SW480 (cell line): ENCODE results near the gene USH2A.

Experiments
- DNase-seq: peaks from one replicate; pipeline ENCODE4 v3.0.0-alpha.2; 2016; ENCODE audit warnings: low spot score

USH2A gene

GRCh38 chr1:215704089-215704860 is 719.0 kb downstream of the USH2A start:
- no peak for DNase-seq

DNA sequence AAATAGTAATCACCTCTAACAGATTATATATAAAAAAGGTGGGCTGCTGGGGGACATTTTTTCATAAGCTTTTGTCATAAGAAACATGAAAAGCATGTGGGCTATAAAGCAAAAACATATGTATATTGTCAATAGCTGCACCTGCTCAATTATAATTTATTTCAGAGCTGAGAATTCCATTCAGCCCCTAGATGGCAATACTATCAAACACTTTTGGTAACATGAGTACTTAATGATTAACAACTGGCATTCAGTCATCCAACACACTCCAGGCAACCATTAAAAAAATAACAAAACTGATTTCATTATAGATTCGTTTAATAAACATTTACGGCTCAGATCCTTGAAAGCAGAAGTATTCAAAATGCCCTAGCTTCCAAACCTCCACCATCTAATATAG is 741.0 kb downstream of the USH2A start:
- DNase-seq = peak; percentile 47

GRCh38 chr1:215681041-215681440 is 742.2 kb downstream of the USH2A start:
- DNase-seq = no peak

GRCh38 chr1:215679231-215679630 is 744.0 kb downstream of the USH2A start:
- no peak for DNase-seq

DNA sequence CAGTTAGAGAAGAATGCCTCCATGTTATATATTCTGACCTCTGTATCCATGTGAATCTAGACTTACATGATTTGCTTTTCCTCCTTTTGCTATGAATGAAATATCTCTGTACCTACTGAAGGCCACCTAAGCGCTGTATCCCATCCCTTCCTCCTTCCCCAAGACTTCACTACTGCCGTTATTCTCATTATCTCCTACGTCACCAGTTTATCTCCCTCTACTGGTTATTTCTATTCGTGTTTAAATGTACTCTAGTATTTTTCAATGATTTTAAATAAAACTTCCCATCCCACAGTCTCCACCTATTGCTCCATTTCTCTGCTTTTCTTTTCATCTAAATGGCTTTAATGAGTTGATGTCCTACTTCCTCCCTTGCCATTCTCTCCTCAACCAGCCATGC is 746.1 kb downstream of the USH2A start:
- no peak for DNase-seq

DNA sequence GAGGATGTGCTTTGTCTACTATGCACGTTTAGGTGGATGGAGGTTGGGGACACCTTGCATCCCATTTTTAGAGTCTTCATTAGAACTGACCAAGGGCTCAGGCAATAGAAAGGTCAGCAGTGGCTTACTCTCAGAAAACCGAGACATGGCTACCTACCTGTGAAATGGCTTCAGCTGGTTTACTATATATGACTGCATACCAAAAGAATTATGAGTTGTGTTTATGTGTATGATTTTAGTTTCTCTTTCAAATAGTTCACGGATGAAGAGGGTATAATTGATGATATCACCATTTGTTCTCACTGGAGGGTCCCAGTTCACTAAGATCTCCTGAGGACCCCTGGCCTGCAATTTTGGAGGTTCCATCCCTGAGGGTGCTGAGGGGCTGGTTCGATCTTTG is 749.3 kb downstream of the USH2A start:
- DNase-seq = no peak

DNA sequence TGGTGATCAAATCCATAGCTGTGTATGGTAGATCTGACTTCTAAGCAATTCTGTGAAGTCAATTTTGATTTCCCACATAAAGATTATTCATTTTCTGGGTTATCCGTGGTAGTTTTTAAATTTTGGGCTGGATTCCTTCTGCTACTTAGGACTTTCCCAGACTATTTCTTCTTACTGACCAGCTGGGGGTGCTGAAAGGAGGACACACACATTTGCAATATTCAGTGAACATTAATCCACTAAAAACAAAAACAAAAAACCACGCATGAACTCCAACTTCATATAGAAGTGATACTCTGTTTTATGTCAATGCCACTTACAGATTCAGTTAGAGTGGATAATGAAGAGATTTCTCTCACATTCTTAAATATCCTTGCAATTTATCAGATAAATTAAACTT is 750.8 kb downstream of the USH2A start:
- DNase-seq = no peak

- no peak for DNase-seq
Observed at GRCh38 chr1:215669806-215670491, 753.3 kb downstream of the USH2A start.

DNA sequence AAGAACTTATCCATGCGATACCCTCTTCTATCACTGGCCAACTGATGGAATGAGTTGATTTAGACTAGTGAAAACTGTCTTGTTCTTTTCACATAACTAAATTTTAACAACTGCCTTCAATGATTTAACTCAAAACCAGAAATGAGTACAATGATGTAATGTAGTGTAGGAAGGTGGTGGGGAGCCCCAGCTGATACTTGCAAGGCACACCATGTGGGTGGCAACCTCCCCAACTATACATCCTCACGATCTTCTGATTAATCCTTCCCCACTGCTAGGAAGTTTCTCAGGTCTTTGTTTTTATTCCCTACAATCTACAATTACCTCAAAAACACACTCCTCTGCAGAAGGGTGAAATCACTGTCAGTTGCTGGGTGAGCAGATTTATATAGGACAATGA is 755.5 kb downstream of the USH2A start:
- no peak for DNase-seq

- no peak for DNase-seq
Observed at GRCh38 chr1:215665215-215665614, 758.0 kb downstream of the USH2A start.

DNA sequence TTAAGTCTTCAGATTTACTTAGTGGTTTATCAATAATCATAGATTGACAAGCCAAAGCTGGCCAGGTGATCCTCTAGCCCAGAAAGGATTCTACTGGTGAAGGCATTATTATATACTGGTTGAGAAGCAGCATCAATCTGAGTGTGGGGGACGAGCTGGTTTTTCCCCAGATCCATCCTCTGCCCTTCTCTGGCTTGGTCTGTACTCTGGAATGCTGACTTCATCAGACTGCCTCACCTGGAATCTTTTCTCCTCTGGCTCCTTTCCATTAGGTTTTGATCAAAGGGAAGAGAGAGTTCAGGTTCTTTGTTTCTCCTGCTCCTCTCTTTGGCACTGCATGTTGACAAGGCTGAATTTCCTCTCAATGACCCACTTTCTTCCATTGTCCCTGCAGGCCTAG is 762.2 kb downstream of the USH2A start:
- no peak for DNase-seq

DNA sequence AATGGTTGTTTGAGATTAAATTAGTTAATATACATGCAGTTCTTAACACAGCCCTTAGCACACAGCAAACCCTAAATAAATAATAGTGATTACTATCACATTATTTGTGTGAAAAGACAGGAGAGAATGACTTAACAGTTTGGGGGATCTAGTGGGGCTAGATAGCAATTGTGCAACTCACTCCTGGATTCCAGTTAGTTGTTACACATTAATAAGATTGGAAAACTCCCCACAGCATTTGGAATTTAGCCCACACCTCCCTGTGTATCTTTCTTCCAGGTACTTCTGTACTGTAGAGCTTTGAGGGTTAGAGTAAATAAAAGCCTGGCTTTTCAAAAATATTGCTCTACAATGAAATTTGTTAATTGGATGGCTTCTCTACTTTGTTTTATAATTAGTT is 763.0 kb downstream of the USH2A start:
- no peak for DNase-seq

DNA sequence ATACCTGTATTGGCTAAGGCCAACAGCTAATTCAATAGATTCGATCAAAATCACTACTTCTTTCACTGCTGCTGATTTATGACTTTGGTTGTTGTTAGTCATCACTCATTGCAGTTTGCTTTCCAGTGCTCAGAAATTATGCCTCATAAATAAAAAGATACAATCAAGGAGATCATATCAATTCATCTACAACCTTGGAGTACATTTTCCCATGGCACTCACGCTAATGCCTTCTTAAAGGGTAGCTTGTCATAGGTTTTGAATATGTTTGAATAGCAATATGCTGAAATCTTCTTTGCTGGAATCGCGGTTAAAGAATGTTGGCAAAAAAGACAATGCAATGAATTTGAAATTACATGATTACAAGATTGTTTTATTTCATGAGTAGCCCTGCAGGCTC is 766.2 kb downstream of the USH2A start:
- no peak for DNase-seq

DNA sequence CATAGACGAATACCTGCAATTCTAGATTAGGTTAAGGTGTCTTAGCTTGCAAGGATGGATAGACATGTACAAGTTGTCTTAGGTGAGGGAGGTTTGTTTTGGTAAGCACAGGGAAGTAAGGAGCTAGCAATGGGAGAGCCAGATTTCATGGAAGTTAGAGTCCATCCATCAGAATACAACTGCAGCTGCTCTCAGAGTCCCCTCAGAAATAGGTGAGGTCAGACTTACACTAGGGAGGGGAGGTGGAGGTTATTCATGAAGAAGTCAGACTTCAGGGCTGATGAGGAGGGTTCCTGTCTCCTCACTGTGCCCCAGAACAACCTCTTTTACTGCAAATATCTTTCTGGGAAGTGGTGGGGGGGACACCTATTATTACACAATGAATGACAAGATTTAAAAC is 770.9 kb downstream of the USH2A start:
- DNase-seq = no peak

GRCh38 chr1:215651867-215652266 is 771.4 kb downstream of the USH2A start:
- no peak for DNase-seq

DNA sequence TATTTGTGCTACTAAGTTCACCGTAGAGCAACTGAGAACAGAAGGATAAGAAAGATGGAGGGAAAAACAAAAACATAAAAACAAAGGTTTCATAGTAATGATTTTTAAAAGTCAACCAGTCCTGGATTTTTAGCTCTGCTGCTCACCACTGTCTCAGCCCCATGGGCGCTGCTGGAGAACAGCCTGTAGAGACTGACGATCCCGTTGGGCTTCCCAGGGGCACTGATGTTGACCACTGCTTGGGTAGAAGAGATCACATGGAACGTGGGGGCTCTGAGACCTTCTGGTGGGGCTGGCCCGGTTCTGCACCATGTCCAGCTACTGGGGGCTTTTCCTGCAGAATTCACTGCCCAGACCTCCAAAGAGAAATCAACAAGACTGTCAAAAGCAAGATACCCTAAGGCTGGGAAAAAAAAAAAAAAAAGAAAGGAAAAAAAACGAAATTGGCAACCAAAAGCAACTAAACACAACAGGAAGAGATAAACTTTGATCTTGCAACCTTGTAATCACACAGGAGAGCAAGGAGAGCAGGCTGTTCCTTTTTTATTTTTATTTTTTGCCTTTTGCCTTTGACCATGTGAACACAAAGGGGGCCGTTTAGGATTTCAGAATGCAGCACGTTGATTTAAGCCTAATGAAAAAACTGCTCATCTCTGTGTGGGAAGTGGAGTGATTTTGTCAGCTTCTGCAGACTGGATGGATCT is 772.6 kb downstream of the USH2A start:
- no peak for DNase-seq

- no peak for DNase-seq
Observed at GRCh38 chr1:215648957-215649356, 774.3 kb downstream of the USH2A start.

DNA sequence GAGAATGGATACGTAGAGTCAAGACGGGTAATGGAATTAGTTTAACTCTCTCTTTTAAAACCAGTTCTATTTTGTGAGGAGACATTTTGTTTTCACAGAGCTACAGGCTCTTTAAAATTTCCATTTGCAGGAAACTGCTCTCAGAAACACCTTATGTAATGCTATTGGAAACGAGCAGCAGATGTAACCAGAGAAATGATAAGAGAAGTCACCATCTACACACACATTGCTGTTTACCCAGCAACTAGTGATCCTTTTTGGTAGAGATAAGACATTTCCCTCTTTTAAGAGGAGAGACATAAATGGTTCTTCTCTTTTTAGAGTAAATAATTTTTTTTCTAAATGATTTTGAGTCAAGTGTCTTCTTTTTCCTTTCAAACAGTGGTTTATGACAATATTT is 775.5 kb downstream of the USH2A start:
- DNase-seq = no peak

DNA sequence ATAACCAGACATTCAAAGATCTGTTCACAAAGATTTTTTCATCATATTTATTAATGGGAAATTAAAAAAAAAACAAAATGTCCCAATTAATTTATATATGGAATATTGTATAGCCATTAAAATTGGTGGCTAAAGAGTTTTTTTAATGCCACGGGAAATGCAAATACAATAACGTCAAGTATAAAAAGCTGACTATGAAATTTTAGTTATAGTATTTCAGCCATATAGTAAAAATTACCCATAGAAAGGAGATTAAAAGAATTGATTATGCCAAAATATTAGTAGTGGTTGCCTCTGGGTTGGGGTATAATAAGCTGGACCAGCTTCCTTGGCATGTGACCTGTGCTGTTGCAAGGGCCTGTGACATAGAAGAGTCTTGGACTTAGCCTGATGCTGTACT is 777.4 kb downstream of the USH2A start:
- no peak for DNase-seq

- DNase-seq = no peak
Observed at GRCh38 chr1:215645182-215645581, 778.1 kb downstream of the USH2A start.

DNA sequence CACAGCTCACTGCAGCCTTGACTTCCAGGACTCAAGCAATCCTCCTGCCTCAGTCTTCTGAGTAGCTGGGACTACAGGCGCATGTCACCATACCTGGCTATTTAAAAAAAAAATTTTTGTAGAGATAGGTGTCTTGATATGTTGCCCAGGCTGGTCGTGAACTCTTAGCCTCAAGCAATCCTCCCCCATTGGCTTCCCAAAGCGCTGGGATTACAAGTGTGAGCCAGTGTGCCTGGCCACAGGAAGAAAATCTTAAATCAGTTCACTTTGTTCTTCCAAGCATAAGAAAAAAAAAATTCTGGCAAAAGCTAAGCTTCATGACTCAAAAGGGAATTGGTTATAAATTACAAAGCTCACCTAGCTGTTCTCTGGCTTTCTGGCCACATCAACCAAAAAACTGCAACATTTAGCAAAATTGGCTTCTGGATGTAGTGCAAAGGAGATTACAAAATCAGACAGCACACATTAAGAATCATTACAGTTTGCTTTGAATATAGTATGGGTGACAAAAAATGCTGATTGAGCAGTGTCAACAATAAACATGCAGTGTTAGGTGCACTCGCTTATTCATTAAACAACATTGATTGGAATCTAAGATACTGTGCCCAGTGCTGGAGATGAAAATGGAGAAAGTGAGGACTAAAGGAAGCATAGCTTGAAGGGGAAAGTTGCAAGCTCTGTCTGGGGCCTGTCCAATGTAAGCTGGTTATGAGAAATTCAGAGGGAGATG is 779.5 kb downstream of the USH2A start:
- DNase-seq = no peak

DNA sequence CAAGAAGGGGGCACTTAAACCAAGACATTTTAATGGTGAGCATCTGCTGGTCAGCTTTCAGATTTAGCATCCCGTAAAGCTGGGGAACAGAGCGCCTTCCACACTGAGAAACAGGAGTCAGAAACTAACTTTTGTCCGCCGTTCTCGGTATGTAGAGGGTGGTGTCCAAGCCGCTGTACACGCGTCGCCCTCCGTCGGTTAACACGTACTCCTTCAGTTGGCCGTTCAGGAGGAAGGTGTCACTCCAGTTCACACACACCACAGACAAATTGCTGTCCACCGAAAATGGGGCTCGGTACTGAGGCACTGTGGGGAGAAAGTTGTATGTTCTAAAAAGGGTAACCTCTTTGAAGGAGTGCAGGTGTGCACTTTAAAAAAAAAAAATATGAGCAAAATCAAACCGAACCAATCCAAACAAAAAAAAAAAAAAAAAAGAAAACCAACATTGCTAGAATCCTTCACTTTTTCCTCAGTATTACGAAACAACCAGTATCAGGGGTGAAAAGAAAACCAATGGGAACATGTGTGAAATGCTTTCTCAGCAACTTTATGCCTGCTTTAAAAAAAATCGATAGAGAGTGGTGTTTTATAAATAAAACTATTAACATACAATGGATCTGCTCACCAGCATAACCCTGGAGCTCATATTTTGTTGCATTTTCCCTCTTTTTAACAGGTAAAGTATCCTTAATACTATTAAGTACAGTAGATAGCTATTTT is 782.7 kb downstream of the USH2A start:
- no peak for DNase-seq
